Pericardium fibroblast (primary cell): ENCODE results near the gene HES2. TPM values are rescaled to one million over a fixed set of nuclear protein-coding genes. Genes with fewer than 3 reads are reported as not detected.

Experiments
- total RNA-seq: library from RNA; depleted of rRNA; stranded (reverse); fragments of >200 nt; gene quantifications from 2 replicates; pipeline ENCODE4 v1.2.3, GENCODE V29; 2015

The HES2 gene, protein sequence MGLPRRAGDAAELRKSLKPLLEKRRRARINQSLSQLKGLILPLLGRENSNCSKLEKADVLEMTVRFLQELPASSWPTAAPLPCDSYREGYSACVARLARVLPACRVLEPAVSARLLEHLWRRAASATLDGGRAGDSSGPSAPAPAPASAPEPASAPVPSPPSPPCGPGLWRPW
- 0.12 TPM in 1 of 2 replicates, not detected in the other for total RNA-seq

DNA sequence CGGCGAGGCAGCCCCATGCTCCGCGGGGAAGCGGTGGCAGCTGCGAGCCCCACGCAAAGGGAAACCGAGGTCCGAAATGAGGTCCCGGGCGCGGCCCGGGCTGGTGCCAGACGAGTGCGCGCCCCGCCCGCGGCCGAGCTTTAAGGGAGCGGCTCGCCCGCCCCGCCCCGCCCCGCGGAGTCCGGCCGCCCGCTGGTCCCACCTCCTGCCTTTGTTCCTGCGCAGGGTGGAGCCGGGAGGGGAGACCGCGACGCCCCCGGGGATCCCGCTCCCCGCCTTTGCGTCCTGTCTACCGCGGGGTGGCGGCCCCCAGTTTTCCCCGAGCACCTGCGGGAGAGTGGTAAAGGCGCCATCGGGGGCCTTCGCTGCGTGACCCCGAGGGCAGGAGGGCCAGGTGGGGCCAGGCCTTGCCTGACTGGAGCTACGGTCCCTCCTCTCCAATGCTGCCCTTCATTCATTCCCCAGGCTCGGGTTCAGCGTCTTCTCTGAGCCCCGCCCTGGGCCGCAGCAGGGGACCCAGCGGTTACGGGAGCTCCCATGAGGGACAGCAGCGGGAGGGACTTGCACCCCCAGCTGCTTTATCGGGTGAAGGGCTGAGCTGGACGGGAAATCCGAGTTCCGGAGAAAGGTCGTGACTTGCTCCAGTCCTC lies at the start of gene HES2:
TSS of gene HES2 (minus strand) at position 116 of the 650 bp plus-strand sequence. CDS start at position 17, 99 bp downstream.

DNA sequence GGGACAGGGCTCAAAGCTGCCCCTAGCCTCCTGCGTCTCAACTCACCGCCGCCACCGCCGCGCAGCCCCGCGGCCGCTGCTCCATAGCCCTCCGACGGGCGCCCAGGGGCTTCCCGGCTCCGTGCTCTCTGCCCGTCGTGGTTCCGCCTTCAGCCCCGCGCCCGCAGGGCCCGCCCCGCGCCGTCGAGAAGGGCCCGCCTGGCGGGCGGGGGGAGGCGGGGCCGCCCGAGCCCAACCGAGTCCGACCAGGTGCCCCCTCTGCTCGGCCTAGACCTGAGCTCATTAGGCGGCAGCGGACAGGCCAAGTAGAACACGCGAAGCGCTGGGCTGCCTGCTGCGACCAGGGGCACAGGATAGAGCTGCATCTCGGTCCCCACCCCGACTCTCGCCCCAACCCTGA lies 46.3 kb upstream of the HES2 start, which contains the start of gene TNFRSF25:
TSS of gene TNFRSF25 (minus strand) at position 151 of the 400 bp plus-strand sequence. CDS start at position 85, 66 bp downstream.

DNA sequence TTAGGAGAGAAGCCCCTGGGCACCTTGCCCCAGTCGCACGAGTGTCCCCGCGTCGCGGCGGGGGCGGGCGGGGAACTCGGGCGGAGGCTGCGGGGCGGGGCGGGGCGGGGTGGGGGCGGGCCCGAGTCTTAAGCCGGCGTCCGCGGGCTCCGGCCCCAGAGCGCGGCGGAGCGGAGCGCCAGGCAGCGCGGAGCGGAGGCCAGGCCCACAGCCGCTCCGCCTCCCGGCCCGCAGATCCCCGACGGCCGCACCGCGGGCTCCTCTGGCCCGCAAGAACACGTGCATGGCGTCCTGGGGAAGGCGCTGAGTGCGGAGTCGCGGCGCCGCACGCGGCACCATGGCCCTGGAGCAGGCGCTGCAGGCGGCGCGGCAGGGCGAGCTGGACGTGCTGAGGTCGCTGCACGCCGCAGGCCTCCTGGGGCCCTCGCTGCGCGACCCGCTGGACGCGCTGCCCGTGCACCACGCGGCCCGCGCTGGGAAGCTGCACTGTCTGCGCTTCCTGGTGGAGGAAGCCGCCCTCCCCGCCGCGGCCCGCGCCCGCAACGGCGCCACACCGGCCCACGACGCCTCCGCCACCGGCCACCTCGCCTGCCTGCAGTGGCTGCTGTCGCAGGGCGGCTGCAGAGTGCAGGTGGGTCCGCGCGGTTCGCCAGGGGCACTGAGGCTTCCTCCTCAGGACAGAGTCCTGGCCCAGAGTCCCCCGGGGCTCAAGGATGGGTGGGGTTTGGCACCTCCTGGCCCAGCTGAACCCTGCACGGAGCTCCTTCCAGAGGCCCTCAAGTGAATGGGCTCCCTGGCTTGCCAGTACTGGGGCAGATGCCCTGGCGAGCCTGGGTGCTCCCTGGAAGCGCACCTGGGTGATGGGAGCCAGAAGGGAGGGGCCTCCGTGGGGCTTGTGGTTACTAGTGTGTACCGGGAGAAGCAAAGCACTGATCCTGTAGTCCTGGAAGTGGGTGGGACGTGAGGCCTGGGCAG lies 5.2 kb upstream of the HES2 start, which contains the start of gene ESPN:
TSS of gene ESPN (plus strand) at position 158 of the 975 bp plus-strand sequence. CDS start at position 338, 180 bp downstream.

DNA sequence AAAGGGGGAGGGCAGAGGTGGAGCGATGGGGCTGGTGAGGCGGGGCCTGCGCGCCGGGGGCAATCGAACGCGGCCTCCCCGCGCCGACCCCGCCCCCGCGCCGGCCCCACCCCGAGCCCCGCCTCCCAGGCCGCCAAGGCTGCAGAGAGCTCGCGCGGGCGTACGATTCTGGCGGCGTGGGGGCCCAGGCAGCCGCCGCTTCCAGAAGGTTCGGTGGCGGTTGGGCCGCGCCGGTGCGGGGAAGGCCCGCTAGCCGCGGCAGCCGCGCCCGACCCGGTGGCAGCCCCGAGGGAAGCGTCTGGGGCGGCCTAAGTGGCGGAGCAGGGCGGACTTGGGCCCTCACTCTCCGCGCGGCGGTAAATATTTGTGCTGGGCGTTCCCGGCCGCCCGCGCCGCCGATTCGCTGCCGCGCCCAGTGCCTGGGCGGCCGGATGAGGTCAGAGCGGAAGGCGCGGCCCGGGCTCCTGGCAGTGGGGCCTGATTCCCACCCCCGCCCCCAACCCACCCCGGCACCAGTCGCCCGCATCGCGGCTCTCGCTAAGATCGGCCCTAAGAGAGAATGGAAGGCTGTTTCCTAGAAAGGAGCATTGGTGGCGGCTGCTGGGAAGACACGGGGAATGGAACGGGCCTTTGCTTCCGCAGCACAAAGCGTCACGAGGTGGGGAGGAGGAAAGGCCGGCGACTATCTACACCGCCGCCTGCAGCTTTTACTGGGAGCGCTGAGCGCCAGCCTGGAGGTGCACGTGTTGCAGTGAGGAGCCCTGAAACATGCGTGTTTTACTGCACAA lies 26.1 kb downstream of the HES2 start, which contains the start of gene ACOT7:
TSS of gene ACOT7 (minus strand) at position 368 of the 788 bp plus-strand sequence. CDS start 368 bp downstream, outside the sequence.

Other genes with a start within 250 kb of the HES2 start
- under 0.01 TPM in 2 replicates for gene CHD5, start 239.6 kb downstream of the HES2 start, total RNA-seq
- gene RPL22, start 220.3 kb downstream of the HES2 start, total RNA-seq: 223 and 309 TPM in 2 replicates
- gene RNF207, start 213.8 kb downstream of the HES2 start, total RNA-seq: 3.7 and 8.2 TPM in 2 replicates
- gene ICMT, start 184.0 kb downstream of the HES2 start, total RNA-seq: 42.7 and 57.8 TPM in 2 replicates
- not detected in 2 replicates for gene HES3, start 175.7 kb downstream of the HES2 start, total RNA-seq
- gene GPR153, start 158.8 kb downstream of the HES2 start, total RNA-seq: 24.6 and 27.2 TPM in 2 replicates
- gene ACOT7, start 26.2 kb downstream of the HES2 start, total RNA-seq: 19.2 and 33.7 TPM in 2 replicates
- under 0.01 TPM in 1 of 2 replicates, not detected in the other for gene ESPN, start 4.9 kb upstream of the HES2 start, total RNA-seq
- 4.6 and 10.7 TPM in 2 replicates for gene TNFRSF25, start 46.3 kb upstream of the HES2 start, total RNA-seq
- gene PLEKHG5, start 71.7 kb upstream of the HES2 start, total RNA-seq: 4.1 and 8.0 TPM in 2 replicates
- gene NOL9, start 134.6 kb upstream of the HES2 start, total RNA-seq: 11.7 and 13.8 TPM in 2 replicates
- 0.17 TPM in 1 of 2 replicates, not detected in the other for gene TAS1R1, start 135.4 kb upstream of the HES2 start, total RNA-seq
- gene ZBTB48, start 160.1 kb upstream of the HES2 start, total RNA-seq: 9.1 and 9.3 TPM in 2 replicates
- 38.4 and 52.8 TPM in 2 replicates for gene KLHL21, start 182.9 kb upstream of the HES2 start, total RNA-seq
- gene PHF13, start 193.8 kb upstream of the HES2 start, total RNA-seq: 7.5 and 20.0 TPM in 2 replicates
- 16.8 and 19.3 TPM in 2 replicates for gene THAP3, start 204.9 kb upstream of the HES2 start, total RNA-seq